Right lobe of liver (tissue), 6 donors: ENCODE data around the gene GADL1. TPM values are rescaled to one million over a fixed set of nuclear protein-coding genes. Genes with fewer than 3 reads are reported as not detected.
A peak's percentile ranks its signal among the peaks of the same experiment; 100 is the strongest.

Experiments
- ATAC-seq, 4 donors: fragments of 200-7000 bp; cut with Tn5 transposase; one replicate each; pipeline ENCODE4 v1.9.1; 2020; ENCODE audit warnings: mild to moderate bottlenecking in 4 of 4, moderate library complexity in 4 of 4
- DNase-seq, 3 donors: peaks; one replicate each; pipeline ENCODE4 v3.0.0-alpha.2; 2020
- H3K27ac ChIP-seq, 3 donors: fragments of 200-600 bp; one replicate each; pipeline ENCODE4 v1.8.0; 2022
- H3K27me3 ChIP-seq, 2 donors: fragments of 200-600 bp; one replicate each; pipeline ENCODE4 v1.8.0; 2022
- H3K36me3 ChIP-seq, 4 donors: fragments of 200-600 bp; sonication (generic) in 1 of 4; one replicate each; pipeline versions ENCODE4 v1.5.1 to v1.8.0; 2017 to 2022; ENCODE audit warnings: control low read depth in 1 of 4
- H3K4me1 ChIP-seq, 4 donors: fragments of 200-600 bp; sonication (generic) in 1 of 4; one replicate each; pipeline versions ENCODE4 v1.5.1 to v1.8.0; 2017 to 2022; ENCODE audit warnings: control low read depth in 1 of 4
- H3K4me3 ChIP-seq, 3 donors: fragments of 200-600 bp; one replicate each; pipeline ENCODE4 v1.8.0; 2022
- H3K9me3 ChIP-seq, 4 donors: fragments of 200-600 bp; sonication (generic) in 1 of 4; one replicate each; pipeline versions ENCODE4 v1.5.1 to v1.8.0; 2017 to 2022; ENCODE audit warnings: control low read depth in 1 of 4
- POLR2A ChIP-seq: fragments of 450-650 bp; IDR thresholded peaks from one replicate; pipeline ENCODE4 v1.6.1; 2017; ENCODE audit warnings: antibody characterized with exemption, mild to moderate bottlenecking
- WGBS: methylation state at CpG from one replicate; pipeline ENCODE4 v1.1.6; 2018; ENCODE audit warnings: low coverage, low lambda C conversion rate; ENCODE audit not compliant: insufficient coverage; ENCODE audit errors: missing lambda C conversion rate; 5-methylcytosine and 5-hydroxymethylcytosine counted together
- intact Hi-C, 2 donors: fragments of 100-400 bp; cut with DNase I; formaldehyde crosslinking; loops; one replicate each; pipeline versions ENCODE4 v1.11.2 to v1.14.1; 2022
- long read RNA-seq: library from polyadenylated mRNA; unstranded; transcript quantifications from one replicate; pipeline ENCODE4 v2.0.0, GENCODE V29; 2019
- total RNA-seq, 6 experiments: library from RNA; depleted of rRNA in 2 of 6; stranded (reverse); fragments of >200 nt in 2 of 6; fragmentation: NEBNext Ultra II Directional in 3 of 6; extraction: Animal tissue kit (Norgen Biotek cat#: 25700) in 3 of 6; gene quantifications; one replicate each; pipeline versions ENCODE4 v1.1.0 to v1.2.4, GENCODE V29; 2016 to 2023
- TF ChIP-seq, protein P1 (sequence below), 4 donors: fragments of 200-600 bp in 3 of 4; fragments of 450-650 bp in 1 of 4; IDR thresholded peaks; one replicate each; pipeline versions ENCODE4 v1.5.1 to v1.8.0; 2016 to 2022; ENCODE audit warnings: antibody characterized with exemption in 4 of 4, mild to moderate bottlenecking in 2 of 4
- donor health status: DM: no; HTN: yes; CAD: no.
- donor health status: DM: no; HTN: no; CAD: no.
- donor health status: DM: no; HTN: no; CAD: no.
- donor health status: DM: no; HTN: yes; CAD: no.
- donor health status: DM: no; HTN: yes; CAD: no.

The GADL1 gene, protein sequence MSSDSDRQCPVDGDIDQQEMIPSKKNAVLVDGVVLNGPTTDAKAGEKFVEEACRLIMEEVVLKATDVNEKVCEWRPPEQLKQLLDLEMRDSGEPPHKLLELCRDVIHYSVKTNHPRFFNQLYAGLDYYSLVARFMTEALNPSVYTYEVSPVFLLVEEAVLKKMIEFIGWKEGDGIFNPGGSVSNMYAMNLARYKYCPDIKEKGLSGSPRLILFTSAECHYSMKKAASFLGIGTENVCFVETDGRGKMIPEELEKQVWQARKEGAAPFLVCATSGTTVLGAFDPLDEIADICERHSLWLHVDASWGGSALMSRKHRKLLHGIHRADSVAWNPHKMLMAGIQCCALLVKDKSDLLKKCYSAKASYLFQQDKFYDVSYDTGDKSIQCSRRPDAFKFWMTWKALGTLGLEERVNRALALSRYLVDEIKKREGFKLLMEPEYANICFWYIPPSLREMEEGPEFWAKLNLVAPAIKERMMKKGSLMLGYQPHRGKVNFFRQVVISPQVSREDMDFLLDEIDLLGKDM
- not detected for total RNA-seq
- long read RNA-seq = 0 reads

DNA sequence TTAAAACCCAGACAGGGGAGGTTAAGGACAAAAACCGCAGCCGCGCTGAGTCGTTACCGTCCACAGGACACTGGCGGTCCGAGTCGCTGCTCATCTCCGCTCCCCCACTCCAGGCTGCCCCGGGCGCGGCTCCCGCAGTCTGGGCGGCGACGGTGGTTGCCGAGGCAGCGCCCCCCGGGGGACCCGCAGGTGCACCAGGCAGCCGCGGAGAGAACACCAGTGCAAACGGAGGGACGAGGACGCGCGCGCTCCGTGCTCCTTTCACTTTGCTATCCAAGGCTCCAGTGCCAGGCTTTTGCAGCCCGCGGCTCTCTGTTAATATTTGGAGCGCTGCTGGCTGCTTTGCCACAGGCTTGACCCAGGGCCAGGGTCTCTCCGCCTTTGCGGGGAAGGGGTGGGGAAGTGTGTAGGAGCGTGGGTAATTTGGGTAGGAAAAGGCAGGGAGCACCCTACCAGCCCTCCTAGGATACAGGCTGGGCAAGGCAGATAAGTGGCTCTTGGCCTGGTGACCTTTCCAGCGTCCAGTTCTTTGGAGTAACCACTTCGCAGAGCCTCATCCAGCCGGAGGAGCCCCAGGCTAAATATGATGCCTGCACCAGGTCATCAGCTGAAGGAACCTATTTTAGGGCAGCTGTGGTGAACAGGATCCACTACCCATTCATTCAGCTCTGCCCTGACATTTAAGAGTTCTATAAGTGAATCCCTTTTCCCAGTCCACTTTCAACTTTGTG is at the start of gene GADL1:
GADL1 (minus strand) TSS at position 141 of the 731 bp plus-strand sequence; CDS start at position 94, 47 bp downstream.
- Histone ChIP-seq H3K4me1 (no peaks in the 10 kb centered on the region), H3K36me3 (no peaks in the 10 kb centered on the region), H3K9me3 (no peaks in the 10 kb centered on the region), H3K27ac (no peak within 1 kb of the TSS), H3K27me3 (peaks cover 0 to 1% of the 10 kb centered on the region in 2 donors), H3K4me3 (peak within 1 kb of the TSS; percentile 41 to 63 (median 52))
- TF ChIP-seq, protein P1, sequence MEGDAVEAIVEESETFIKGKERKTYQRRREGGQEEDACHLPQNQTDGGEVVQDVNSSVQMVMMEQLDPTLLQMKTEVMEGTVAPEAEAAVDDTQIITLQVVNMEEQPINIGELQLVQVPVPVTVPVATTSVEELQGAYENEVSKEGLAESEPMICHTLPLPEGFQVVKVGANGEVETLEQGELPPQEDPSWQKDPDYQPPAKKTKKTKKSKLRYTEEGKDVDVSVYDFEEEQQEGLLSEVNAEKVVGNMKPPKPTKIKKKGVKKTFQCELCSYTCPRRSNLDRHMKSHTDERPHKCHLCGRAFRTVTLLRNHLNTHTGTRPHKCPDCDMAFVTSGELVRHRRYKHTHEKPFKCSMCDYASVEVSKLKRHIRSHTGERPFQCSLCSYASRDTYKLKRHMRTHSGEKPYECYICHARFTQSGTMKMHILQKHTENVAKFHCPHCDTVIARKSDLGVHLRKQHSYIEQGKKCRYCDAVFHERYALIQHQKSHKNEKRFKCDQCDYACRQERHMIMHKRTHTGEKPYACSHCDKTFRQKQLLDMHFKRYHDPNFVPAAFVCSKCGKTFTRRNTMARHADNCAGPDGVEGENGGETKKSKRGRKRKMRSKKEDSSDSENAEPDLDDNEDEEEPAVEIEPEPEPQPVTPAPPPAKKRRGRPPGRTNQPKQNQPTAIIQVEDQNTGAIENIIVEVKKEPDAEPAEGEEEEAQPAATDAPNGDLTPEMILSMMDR (IDR thresholded peaks at IDR 0.05) = no peak
- no peak for TF ChIP-seq POLR2A
- intact Hi-C loops = no loop called here
- DNase-seq = peak; percentile 35 to 59 (median 46)
- peak; percentile 58 to 75 (median 70) for ATAC-seq
- WGBS = under 1% methylated on average over 23 of the region's 38 CpGs

DNA sequence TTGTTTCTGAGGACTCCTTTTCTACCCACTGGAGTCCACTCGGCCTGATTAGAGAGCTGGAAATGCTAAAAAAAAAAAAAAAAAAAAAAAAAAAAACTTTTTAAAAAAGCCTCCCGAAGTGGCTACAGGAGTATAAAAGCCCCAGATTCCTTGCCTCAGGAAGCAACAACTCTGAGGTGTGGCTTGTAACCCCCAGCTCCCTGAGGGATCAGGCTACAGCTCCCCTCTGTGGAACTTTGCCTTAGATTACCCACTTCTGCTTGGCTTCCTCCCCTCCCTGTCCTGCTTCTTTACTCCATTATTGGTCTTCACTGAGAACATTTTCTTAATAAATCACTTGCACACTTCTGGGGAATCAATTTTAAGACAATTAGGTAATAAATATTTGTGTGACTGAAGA is 49.7 kb upstream of the GADL1 start:
- TF ChIP-seq POLR2A = no peak
- TF ChIP-seq, protein P1 (IDR thresholded peaks at IDR 0.05) = no peak

DNA sequence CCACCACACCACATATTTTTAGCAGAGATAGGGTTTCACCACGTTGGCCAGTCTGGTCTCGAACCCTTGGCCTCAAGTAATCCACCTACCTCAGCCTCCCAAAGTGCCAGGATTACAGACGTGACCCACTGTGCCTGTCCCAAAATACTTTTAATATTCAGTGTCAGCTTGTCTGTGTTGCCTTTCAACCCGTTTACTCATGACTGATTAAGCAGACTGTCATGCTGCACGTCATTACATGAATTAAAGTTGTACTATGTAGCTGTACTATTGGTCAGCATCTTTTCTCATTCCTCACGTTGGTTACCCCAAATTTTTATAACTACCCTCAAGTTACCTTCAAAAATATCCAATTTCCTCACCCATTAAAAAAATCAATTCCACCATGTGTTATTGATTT is 48.7 kb upstream of the GADL1 start:
- Histone ChIP-seq H3K9me3 (no peaks in the 10 kb centered on the region), H3K4me1 (no peaks in the 10 kb centered on the region), H3K4me3 (no peak overlapping the region), H3K27me3 (no peaks in the 10 kb centered on the region), H3K27ac (no peak overlapping the region), H3K36me3 (no peaks in the 10 kb centered on the region)
- intact Hi-C loops = no loop called here
- no peak for DNase-seq
- WGBS = 35% methylated on average over 3 of the region's 6 CpGs
- no peak for ATAC-seq
- TF ChIP-seq, protein P1 (IDR thresholded peaks at IDR 0.05) = no peak
- TF ChIP-seq POLR2A = no peak

More for the DNA sequence above, 49.7 kb upstream of the GADL1 start:
- WGBS = 68% methylated on average over 2 of the region's 2 CpGs
- no peak overlapping the region for H3K27ac ChIP-seq
- ATAC-seq (no peak), DNase-seq (no peak)
- H3K4me3 ChIP-seq = no peak overlapping the region
- intact Hi-C loops = no loop called here
- no peaks in the 10 kb centered on the region for H3K27me3 ChIP-seq
- no peaks in the 10 kb centered on the region for H3K9me3 ChIP-seq
- H3K4me1 ChIP-seq = no peaks in the 10 kb centered on the region
- no peaks in the 10 kb centered on the region for H3K36me3 ChIP-seq

DNA sequence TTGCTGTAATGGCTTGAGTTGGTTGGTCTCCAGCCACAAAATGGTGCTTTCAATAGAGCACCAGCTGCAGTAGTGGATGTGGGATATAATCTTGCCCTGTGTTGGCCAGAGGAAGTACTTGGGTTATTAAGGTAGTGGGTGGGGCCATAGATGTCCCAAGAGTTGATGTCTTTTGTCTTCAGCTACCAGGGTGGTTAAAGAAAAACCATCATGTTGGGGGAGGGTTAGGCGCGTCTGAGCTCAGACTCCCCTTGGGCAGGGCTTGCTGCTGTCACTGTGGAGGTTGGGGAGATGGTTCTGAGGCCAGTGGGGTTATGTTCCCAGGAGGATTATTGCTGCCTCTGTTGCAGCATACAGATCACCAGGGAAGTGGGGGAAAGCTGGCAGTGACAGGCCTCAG is 46.9 kb upstream of the GADL1 start:
- no peaks in the 10 kb centered on the region for H3K9me3 ChIP-seq
- intact Hi-C loops = no loop called here
- no peaks in the 10 kb centered on the region for H3K27me3 ChIP-seq
- no peaks in the 10 kb centered on the region for H3K4me1 ChIP-seq
- no peak overlapping the region for H3K4me3 ChIP-seq
- WGBS = 75% methylated on average over 2 of the region's 2 CpGs
- TF ChIP-seq, protein P1 (IDR thresholded peaks at IDR 0.05) = no peak
- ATAC-seq (no peak), DNase-seq (no peak)
- no peak overlapping the region for H3K27ac ChIP-seq
- no peaks in the 10 kb centered on the region for H3K36me3 ChIP-seq
